ENCODE results near the gene SNX27. TPM values are rescaled to one million over a fixed set of nuclear protein-coding genes. Genes with fewer than 3 reads are reported as not detected.
A peak's percentile ranks its signal among the peaks of the same experiment; 100 is the strongest.

Gene SNX27
- polyA plus RNA-seq, 4 donors = 4.3 to 19.2 (median 7.0) TPM

GRCh38 chr1:151705146-151705545 is 93.3 kb downstream of the SNX27 start:
- Histone ChIP-seq H3K4me3 (ENCODE audit: low read depth in 1 of 3, low read length in 3 of 3) (no peak overlapping the region), H3K9me3 (ENCODE audit: control insufficient read depth in 2 of 2, insufficient read depth in 1 of 2, low read depth in 1 of 2, low read length in 1 of 2) (no peaks in the 10 kb centered on the region), H3K27ac (ENCODE audit: low read depth in 1 of 3, low read length in 2 of 3) (no peak overlapping the region), H3K4me1 (ENCODE audit: control insufficient read depth in 3 of 3, insufficient read depth in 2 of 3, low read depth in 1 of 3, low read length in 2 of 3) (peaks cover 0 to 17% (median 0%) of the 10 kb centered on the region in 3 donors), H3K36me3 (ENCODE audit: control insufficient read depth in 3 of 3, insufficient read depth in 2 of 3, low read depth in 1 of 3, low read length in 3 of 3) (peaks cover 0 to 86% (median 3%) of the 10 kb centered on the region in 3 donors), H3K27me3 (ENCODE audit: control insufficient read depth in 3 of 3, insufficient read depth in 3 of 3, low read length in 3 of 3) (no peaks in the 10 kb centered on the region)
- 89 to 96% (median 95%) methylated on average over 7 of the region's 7 CpGs for WGBS, 3 donors
- no peak for FAIRE-seq
- DNase-seq = no peak

GRCh38 chr1:151705753-151706463 is 94.1 kb downstream of the SNX27 start:
- H3K4me3 ChIP-seq (ENCODE audit: low read depth in 1 of 3, low read length in 3 of 3) = no peak overlapping the region
- H3K27ac ChIP-seq (ENCODE audit: low read depth in 1 of 3, low read length in 2 of 3) = no peak overlapping the region
- peaks cover 0 to 92% (median 3%) of the 10 kb centered on the region in 3 donors for H3K36me3 ChIP-seq (ENCODE audit: control insufficient read depth in 3 of 3, insufficient read depth in 2 of 3, low read depth in 1 of 3, low read length in 3 of 3)
- peak in 1 of 2 donors; percentile 64 for DNase-seq
- H3K27me3 ChIP-seq (ENCODE audit: control insufficient read depth in 3 of 3, insufficient read depth in 3 of 3, low read length in 3 of 3) = no peaks in the 10 kb centered on the region
- no peak for FAIRE-seq
- 12 to 57% (median 27%) methylated on average over 10 to 11 of the region's 11 CpGs for WGBS, 3 donors
- H3K9me3 ChIP-seq (ENCODE audit: control insufficient read depth in 2 of 2, insufficient read depth in 1 of 2, low read depth in 1 of 2, low read length in 1 of 2) = no peaks in the 10 kb centered on the region
- H3K4me1 ChIP-seq (ENCODE audit: control insufficient read depth in 3 of 3, insufficient read depth in 2 of 3, low read depth in 1 of 3, low read length in 2 of 3) = peaks cover 0 to 21% (median 0%) of the 10 kb centered on the region in 3 donors

GRCh38 chr1:151706464-151707415 is 94.9 kb downstream of the SNX27 start:
- no peak overlapping the region for H3K27ac ChIP-seq (ENCODE audit: low read depth in 1 of 3, low read length in 2 of 3)
- WGBS, 3 donors = 72 to 81% (median 79%) methylated on average over 21 of the region's 21 CpGs
- FAIRE-seq = no peak
- no peaks in the 10 kb centered on the region for H3K9me3 ChIP-seq (ENCODE audit: control insufficient read depth in 2 of 2, insufficient read depth in 1 of 2, low read depth in 1 of 2, low read length in 1 of 2)
- H3K4me1 ChIP-seq (ENCODE audit: control insufficient read depth in 3 of 3, insufficient read depth in 2 of 3, low read depth in 1 of 3, low read length in 2 of 3) = peaks cover 0 to 30% (median 0%) of the 10 kb centered on the region in 3 donors
- no peaks in the 10 kb centered on the region for H3K27me3 ChIP-seq (ENCODE audit: control insufficient read depth in 3 of 3, insufficient read depth in 3 of 3, low read length in 3 of 3)
- no peak overlapping the region for H3K4me3 ChIP-seq (ENCODE audit: low read depth in 1 of 3, low read length in 3 of 3)
- peaks cover 0 to 95% (median 0%) of the 10 kb centered on the region in 3 donors for H3K36me3 ChIP-seq (ENCODE audit: control insufficient read depth in 3 of 3, insufficient read depth in 2 of 3, low read depth in 1 of 3, low read length in 3 of 3)
- no peak for DNase-seq

- Histone ChIP-seq H3K27me3 (ENCODE audit: control insufficient read depth in 3 of 3, insufficient read depth in 3 of 3, low read length in 3 of 3) (no peaks in the 10 kb centered on the region), H3K27ac (ENCODE audit: low read depth in 1 of 3, low read length in 2 of 3) (no peak overlapping the region), H3K36me3 (ENCODE audit: control insufficient read depth in 3 of 3, insufficient read depth in 2 of 3, low read depth in 1 of 3, low read length in 3 of 3) (peaks cover 0 to 96% (median 0%) of the 10 kb centered on the region in 3 donors), H3K9me3 (ENCODE audit: control insufficient read depth in 2 of 2, insufficient read depth in 1 of 2, low read depth in 1 of 2, low read length in 1 of 2) (no peaks in the 10 kb centered on the region), H3K4me3 (ENCODE audit: low read depth in 1 of 3, low read length in 3 of 3) (no peak overlapping the region), H3K4me1 (ENCODE audit: control insufficient read depth in 3 of 3, insufficient read depth in 2 of 3, low read depth in 1 of 3, low read length in 2 of 3) (peaks cover 0 to 38% (median 7%) of the 10 kb centered on the region in 3 donors)
- DNase-seq = no peak
- WGBS, 3 donors = 92 to 94% (median 92%) methylated on average over 12 to 15 of the region's 15 CpGs
- no peak for FAIRE-seq
These were observed 95.8 kb downstream of the SNX27 start for GRCh38 chr1:151707541-151708065.

- no peak overlapping the region for H3K27ac ChIP-seq (ENCODE audit: low read depth in 1 of 3, low read length in 2 of 3)
- WGBS, 3 donors = 83 to 94% (median 88%) methylated on average over 13 to 15 of the region's 15 CpGs
- peaks cover 0 to 51% (median 7%) of the 10 kb centered on the region in 3 donors for H3K4me1 ChIP-seq (ENCODE audit: control insufficient read depth in 3 of 3, insufficient read depth in 2 of 3, low read depth in 1 of 3, low read length in 2 of 3)
- H3K27me3 ChIP-seq (ENCODE audit: control insufficient read depth in 3 of 3, insufficient read depth in 3 of 3, low read length in 3 of 3) = no peaks in the 10 kb centered on the region
- DNase-seq = no peak
- H3K36me3 ChIP-seq (ENCODE audit: control insufficient read depth in 3 of 3, insufficient read depth in 2 of 3, low read depth in 1 of 3, low read length in 3 of 3) = peaks cover 0 to 90% (median 0%) of the 10 kb centered on the region in 3 donors
- no peak overlapping the region for H3K4me3 ChIP-seq (ENCODE audit: low read depth in 1 of 3, low read length in 3 of 3)
- FAIRE-seq = no peak
- no peaks in the 10 kb centered on the region for H3K9me3 ChIP-seq (ENCODE audit: control insufficient read depth in 2 of 2, insufficient read depth in 1 of 2, low read depth in 1 of 2, low read length in 1 of 2)
These were observed 97.0 kb downstream of the SNX27 start for GRCh38 chr1:151708891-151709290.

GRCh38 chr1:151710187-151710840 is 98.5 kb downstream of the SNX27 start:
- H3K36me3 ChIP-seq (ENCODE audit: control insufficient read depth in 3 of 3, insufficient read depth in 2 of 3, low read depth in 1 of 3, low read length in 3 of 3) = peaks cover 0 to 85% (median 0%) of the 10 kb centered on the region in 3 donors
- DNase-seq (peak in 1 of 2 donors; percentile 42), FAIRE-seq (no peak)
- H3K4me3 ChIP-seq (ENCODE audit: low read depth in 1 of 3, low read length in 3 of 3) = no peak overlapping the region
- H3K27ac ChIP-seq (ENCODE audit: low read depth in 1 of 3, low read length in 2 of 3) = no peak overlapping the region
- H3K4me1 ChIP-seq (ENCODE audit: control insufficient read depth in 3 of 3, insufficient read depth in 2 of 3, low read depth in 1 of 3, low read length in 2 of 3) = peaks cover 0 to 55% (median 7%) of the 10 kb centered on the region in 3 donors
- H3K27me3 ChIP-seq (ENCODE audit: control insufficient read depth in 3 of 3, insufficient read depth in 3 of 3, low read length in 3 of 3) = no peaks in the 10 kb centered on the region
- 62 to 80% (median 78%) methylated on average over 13 to 15 of the region's 15 CpGs for WGBS, 3 donors
- no peaks in the 10 kb centered on the region for H3K9me3 ChIP-seq (ENCODE audit: control insufficient read depth in 2 of 2, insufficient read depth in 1 of 2, low read depth in 1 of 2, low read length in 1 of 2)

- DNase-seq (no peak), FAIRE-seq (no peak)
- H3K9me3 ChIP-seq (ENCODE audit: control insufficient read depth in 2 of 2, insufficient read depth in 1 of 2, low read depth in 1 of 2, low read length in 1 of 2) = no peaks in the 10 kb centered on the region
- peaks cover 0 to 60% (median 7%) of the 10 kb centered on the region in 3 donors for H3K4me1 ChIP-seq (ENCODE audit: control insufficient read depth in 3 of 3, insufficient read depth in 2 of 3, low read depth in 1 of 3, low read length in 2 of 3)
- H3K27me3 ChIP-seq (ENCODE audit: control insufficient read depth in 3 of 3, insufficient read depth in 3 of 3, low read length in 3 of 3) = no peaks in the 10 kb centered on the region
- H3K4me3 ChIP-seq (ENCODE audit: low read depth in 1 of 3, low read length in 3 of 3) = no peak overlapping the region
- WGBS, 3 donors = 85 to 93% (median 89%) methylated on average over 21 of the region's 21 CpGs
- H3K27ac ChIP-seq (ENCODE audit: low read depth in 1 of 3, low read length in 2 of 3) = peak overlapping the region in 1 of 3 donors; percentile 67
- peaks cover 0 to 76% (median 0%) of the 10 kb centered on the region in 3 donors for H3K36me3 ChIP-seq (ENCODE audit: control insufficient read depth in 3 of 3, insufficient read depth in 2 of 3, low read depth in 1 of 3, low read length in 3 of 3)
These were observed 99.4 kb downstream of the SNX27 start for GRCh38 chr1:151711044-151711800.

All from small intestine (tissue), 7 donors.